ENCODE data around the gene TULP3.

Gene TULP3

DNA sequence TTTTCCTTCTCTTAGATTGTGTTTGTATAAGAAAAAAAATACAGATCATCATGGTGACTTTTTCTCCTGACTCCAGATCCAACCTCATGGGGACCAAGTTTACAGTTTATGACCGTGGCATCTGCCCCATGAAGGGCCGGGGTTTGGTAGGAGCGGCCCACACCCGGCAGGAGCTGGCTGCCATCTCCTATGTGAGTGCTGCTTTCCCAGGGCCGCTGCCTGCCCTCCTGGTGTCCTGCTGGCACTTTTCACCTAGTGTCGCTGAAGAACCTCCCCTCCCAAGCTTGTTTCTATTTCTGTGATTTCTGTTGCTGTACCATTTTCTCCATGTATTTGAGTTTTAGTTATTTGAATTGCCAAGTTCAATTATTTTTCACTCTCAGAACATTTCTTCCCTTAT lies 43.7 kb downstream of the TULP3 start:
- peak in 1 of 14 donors; percentile 64 for DNase-seq

DNA sequence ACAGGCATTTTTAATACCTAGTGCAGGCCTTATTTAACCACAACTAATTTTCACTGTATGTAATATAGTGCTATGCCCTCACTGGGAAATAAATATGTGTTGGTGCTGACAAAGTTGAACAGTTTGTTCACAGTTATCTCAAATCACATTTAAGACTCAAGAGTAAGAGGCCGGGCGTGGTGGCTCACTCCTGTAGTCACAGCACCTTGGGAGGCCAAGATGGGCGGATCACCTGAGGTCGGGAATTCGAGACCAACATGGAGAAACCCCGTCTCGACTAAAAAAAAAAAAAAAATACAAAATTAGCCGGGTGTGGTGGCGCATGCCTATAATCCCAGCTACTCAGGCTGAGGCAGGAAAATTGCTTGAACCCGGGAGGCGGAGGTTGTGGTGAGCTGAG lies 45.6 kb downstream of the TULP3 start:
- DNase-seq = no peak

DNA sequence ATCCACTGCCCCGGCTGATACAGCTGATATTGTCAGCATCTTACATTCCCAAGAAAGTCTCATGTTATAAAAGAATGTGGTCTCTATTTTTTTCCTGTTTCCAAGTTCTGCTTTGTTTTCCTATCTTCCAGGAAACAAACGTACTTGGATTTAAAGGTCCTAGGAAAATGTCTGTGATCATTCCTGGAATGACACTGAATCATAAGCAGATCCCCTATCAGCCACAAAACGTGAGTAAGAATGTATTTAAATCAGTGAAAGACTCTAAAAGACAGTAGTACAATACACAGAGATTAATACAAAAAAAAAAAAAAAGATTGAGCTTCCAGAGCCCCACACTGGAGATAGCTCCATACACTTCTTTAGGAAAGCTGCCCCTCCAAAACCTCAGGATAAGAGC lies 46.8 kb downstream of the TULP3 start:
- no peak for DNase-seq

DNA sequence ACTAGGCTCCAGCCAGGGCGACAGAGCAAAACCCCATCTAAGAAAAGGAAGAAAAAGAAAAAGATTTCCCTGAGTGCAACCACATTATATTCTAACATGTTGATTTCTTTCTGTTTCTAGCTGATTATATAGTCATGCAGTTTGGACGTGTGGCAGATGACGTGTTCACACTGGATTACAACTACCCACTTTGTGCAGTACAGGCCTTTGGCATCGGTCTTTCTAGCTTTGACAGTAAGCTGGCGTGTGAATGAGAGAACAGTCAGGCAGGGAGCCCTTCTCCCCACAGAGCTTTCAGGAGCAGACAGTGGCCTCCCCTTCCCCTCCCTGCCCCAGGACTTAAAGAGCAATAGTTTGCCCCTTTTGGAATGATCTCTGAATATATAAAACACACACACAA lies 48.5 kb downstream of the TULP3 start:
- DNase-seq = no peak

DNA sequence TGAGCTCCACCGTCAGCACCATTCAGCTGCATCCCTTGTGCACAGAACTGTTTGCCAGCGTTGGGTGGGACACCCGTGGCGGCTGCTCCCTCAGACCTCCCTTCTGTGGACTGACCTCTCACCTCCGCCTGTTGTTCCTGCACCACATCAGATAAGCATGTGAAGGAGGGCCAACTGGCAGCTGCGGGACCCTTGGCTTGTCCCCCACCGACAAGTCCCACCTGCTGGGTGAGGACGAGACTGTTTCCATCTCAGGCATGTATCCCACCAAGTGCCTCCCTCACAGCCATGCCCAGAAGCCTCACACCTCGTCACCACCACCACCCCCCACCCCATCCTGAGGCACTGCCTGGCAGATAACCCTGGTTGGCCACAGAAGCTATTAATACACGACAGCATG lies 49.9 kb downstream of the TULP3 start:
- peak in 1 of 14 donors; percentile 59 for DNase-seq

DNA sequence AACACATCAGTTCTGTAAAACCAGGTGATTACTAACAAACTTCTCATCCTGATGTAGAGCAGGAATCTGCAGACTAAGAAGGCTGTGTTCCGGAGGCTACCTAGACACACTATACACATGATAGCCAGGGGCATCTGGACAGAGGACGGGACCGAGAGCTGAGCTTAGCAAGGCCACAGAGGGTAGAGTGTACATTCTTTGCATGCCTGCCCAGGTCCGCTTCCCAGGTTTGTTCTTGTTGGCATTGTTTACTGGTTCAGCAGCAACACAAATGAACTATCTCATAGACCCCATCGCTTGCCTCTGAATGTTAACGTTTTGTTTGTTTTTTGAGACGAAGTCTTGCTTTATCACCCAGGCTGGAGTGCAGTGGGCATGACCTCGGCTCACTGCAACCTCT lies 50.8 kb downstream of the TULP3 start:
- DNase-seq = no peak

DNA sequence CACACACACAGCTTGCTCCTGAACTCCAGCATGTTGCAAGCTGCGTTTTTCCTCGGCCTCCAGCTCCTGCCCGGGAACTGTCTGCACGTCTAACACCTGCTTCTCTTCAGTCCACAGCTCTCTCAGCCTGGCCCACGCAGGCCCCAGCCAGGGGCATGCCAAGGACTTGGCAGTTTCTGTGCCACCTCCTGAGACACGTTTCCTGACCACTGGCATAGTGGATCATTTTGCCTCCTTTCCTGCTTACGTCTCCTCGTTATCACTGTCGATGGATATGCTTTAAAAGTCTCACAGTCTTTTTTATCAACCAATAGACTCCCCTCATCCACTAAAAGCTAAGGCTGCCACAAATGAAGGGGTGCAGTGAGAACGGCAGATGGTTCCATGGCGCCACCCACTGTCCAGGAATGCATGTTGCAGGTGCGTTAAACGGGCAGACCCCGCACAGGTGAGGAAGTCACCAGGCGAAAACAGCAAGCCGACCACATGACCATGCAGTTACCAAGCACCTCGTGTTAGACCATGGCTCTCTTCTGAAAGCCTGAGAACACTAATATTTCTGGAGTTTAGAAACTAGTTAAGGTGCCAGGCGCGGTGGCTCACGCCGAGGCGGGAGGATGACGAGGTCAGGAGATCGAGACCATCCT lies 53.8 kb downstream of the TULP3 start:
- DNase-seq = peak in 6 of 14 donors; percentile 7 to 90 (median 21)

DNA sequence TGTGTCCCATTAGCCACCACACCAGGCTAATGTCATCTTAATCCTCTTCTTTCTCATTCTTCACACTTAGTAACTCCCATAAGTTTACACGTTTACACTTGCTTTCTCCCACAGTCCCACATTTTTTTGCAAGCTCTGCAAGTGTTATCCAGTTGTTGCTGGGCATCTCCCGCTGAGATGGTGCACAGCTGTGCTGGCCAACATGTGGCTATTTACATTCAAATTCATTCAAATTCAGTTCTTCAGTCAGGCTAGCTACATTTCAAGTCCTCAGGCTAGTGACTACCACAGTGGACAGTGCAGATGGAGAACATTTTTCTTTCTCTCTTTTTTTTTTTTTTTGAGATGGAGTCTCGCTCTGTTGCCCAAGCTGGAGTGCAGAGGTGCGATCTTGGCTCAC lies 58.7 kb downstream of the TULP3 start:
- DNase-seq = no peak

DNA sequence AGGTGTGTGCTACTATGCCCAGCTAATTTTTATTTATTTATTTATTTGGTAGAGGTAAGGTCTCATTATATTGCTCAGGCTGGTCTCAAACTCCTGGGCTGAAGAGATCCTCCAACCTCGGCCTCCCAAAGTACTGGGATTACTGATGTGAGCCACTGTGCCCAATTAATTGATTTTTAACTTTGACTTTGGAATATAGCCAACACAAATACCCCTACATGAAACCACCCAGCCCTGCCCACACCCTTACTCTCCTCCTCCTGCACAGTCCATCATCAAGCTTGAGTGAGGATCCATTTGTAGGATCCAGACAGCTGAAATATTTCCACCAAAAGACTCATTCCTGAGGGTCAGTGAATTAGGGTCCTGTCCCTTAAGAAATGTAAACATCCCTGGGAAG lies 65.2 kb downstream of the TULP3 start:
- no peak for DNase-seq

DNA sequence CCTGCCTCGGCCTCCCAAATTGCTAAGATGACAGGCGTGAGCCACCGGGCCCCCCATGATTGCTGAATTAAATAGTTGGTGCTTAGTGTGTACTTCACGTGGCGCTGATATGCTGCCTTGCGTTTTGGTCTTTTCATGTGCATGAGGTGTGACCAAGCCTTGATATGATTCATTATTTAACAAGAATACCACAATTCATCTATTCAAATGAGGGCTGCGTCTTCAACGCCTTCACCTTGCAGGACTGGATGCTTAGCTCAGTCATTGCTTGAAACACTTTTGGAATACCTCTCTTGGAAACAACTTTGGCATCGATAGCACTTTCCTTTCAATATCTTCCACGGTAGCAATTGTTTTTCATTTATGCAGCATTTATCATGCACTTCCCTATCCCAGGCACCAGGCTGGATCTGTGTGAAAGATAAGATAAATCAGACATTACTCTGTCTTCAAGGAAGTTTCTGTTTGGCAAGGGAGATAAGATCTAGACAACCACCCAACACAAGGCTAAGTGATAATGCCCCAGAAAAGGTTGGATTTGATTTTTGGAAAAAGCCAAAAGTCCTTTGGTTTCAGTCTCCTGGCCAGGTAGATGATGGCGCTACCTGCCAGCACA lies 67.2 kb downstream of the TULP3 start:
- DNase-seq = no peak

DNA sequence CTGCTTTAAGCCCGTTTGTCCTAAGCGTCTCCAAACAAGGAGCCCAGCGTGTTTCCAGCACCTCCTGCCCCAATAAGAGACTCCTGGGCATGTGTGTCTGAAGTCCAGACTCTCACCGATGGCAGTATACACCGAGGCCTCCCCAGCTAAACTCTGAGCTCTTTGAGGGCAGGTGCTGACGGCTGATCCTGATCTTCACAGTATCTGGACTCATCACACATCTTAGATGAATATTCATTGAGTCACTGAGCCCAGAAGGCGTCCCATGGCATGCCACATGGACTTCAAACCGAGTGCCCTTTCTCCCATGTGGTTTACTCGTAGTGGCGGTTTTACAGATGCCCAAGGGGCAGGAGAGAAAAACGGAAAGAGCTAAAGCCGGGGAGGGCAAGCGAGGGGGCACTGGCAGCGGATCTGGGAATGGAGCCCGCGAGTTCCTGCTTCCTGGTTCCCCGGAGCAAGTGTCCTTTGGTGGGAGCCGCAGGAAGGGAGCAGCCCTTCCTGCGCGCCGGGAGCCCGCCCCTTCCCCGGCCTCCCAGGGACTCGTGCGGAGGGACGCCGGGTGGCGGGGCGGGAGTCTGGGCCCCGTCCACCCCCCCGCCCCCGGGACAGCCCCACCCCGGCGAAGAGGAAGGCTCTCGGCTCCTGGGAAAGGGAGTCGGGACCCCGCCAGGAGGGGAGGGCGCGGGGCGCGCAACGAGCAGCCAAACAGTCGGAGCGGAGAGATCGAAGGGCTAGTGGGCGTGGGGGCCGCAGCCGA lies 67.9 kb downstream of the TULP3 start:
- no peak for DNase-seq

DNA sequence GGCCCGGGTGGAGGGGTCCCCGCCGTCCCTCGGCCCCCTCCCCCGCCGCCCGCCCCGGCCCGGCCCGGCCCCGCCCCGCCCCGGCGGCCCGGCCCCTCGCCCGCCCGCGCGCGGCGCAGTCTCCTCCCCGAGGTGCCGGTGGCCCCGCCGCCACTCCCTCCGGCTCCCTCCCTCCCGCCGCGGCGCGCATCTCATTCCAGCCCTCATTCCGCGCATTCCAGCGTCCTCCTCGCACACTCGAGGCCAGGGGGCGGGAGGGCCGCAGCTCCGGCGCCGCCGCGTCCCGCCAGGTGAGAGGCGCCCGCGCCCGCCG lies 68.5 kb downstream of the TULP3 start, which contains the start of gene TEAD4:
TEAD4 (plus strand) TSS at position 206 of the 313 bp plus-strand sequence.
- DNase-seq = no peak

DNA sequence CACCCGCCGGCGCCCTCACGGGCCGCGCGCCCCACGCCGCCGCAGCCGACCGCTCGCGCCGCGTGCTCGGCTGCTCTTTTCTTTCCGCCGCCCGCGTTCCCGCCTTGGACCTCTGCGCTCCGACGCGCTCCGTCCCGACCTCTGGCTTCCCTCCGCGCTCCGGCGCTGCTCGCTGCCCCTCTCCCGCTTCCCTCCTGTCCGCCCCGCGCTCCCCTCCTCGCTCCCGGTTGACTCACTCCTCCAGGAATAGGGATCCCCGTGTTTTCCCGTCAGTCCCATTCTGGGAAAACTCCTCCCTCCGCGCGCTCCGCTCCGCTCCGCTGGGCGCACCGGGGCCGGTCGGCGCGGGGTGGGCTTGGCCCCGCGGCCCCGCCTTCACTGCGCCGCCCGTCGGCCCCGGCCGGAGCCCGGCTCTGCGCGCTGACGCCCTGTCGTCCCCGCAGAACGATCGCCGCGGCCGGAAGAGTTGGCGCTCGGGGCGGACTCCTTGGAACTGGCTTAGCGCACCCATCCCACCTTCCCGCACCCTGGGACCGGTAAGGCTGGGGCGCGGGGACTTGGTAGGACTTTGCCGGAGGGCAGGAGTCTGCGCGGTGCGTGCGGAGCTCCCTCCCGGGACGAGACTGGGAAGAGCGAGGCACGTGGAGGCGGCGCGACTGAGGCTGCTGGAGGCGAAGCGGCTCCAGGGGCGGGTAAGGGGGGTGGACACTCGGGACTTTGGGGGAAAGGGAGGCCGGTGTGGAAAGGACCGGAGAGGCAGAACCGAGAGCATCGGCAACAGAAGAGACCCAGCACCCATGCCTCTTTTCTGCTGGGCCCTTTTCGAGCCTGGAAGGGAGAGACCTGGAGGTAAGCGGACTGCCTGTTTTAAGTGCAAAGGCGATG lies 69.1 kb downstream of the TULP3 start:
- peak in 2 of 14 donors; percentile 38 to 45 for DNase-seq

DNA sequence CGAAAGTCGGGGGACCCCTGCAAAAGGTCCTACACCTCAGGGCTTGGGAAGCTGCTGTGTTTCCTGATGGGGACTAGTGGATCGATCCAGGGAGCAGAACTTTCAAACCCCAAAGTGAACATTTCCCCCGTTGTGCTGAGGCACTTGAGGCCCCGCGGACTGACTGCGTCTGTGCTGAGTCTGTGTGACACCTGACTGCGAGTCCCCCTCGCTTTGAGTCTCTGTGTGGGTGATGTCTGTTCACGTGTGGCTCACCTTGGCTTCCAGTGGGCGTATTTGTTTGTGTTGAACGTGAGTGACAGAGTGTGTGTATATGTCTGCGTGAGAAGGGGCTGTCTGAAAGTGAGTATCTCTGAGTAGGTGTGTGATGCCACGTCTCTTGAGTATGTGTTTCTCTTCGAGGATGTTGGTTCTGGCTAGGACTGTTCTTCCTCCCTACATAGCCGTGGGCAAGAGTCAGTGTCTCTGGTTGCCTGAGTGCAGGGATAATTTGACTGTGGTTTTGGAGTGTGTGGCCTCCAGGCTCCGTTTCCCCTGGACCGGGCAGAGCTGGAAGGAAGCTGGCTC lies 69.8 kb downstream of the TULP3 start:
- DNase-seq = no peak

DNA sequence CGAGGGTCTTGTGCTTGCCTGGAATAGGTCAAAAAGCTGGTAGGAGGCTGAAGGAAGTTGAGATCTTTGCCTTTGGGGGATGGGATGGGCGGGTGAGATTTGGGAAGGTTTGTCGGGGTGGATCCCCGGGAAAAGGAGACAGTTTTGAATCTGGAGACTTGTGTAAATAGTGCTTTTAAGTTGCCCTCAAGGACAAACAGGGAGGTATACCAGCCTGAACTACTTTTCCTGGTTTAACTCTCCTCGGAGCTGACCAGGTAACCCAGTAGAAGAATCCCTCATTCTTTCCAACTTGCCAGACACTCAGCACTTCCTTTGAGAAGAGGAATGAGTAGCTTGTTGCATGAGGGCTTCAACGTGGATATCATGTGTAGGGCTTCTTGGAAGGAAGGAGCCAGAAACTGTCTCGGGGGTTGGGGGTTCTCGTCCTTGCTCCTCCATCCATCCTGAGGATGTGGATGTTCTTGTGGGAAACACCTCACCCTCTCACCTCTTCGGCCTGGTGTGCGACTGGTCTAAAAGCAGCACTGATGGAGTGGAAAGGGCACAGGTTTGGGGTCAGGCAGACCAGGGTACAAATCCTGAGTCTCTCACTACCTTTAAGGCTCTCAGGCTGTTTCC lies 70.4 kb downstream of the TULP3 start:
- DNase-seq = no peak

DNA sequence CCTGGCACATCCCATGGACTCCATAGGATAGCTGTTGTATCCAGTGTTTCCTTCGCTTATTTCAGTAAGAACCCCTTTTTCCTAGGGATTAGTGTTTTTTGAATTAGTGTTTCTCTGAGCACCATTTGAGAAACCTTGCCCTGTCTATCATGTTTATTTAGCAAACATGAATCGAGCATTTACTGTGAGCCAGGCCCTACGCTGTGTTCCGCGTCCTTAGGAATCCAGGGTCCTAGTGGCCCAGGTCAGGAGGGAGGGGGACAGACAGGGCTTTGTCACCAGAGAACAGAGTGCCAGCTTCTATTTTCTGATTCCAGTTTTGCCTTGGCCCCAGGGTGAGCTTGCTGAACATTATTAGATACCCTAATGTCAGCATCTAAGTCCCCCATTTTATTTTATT lies 71.0 kb downstream of the TULP3 start:
- no peak for DNase-seq

DNA sequence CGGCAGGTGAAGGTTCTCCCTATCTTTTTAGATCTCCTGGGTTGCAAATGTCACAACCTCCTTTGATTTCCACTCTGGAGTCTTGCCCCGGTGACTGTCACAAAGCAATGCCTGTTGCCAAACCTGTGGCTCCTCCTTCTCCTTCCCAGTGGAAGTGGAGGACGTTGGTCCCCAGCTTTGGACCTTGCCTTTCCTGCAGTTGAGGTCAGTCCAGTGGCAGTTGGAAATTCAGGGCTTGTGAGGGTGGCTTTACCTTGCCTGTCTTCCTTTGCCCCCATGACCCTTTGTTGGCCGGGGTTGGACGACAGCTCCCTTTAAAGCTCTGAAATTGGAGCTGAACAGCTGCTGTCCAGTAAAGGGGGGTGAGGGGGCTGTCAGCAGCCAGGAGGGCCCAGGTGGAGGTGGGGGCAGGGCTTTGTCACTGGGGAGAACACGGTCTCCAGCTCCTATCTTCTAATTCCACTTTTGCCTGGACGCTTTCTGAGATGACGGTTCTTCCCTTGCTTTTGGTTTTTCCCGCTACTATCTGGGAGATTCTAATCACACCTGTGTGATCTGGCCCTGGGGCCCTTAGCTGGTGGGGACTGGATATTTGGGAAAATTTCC lies 72.6 kb downstream of the TULP3 start:
- DNase-seq = no peak

DNA sequence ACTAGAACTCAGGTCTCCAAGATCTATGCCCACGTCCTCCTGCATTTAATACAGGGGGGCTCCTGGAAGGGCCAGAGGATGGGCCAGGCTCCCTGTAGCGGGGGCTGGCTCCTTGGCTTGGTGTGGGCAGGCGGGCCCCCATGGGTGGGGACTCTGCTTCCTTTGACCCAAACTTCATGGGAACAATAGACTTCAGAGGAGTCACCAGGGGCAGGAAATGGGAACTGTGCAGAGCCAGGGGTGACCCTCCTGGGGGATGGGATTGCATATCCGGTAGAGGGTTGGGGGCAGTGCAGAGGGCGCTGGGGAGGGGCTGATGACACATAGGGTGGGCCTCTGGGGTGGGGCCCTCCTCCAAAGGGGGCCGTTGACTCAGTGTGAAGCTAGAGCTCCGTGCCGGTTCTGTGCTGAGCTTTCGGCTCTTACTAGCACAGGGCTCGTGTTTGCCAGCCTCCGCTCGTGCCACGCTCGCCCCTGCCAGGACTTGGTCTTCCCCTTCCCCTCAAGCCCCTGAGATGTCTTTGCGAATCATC lies 73.1 kb downstream of the TULP3 start:
- DNase-seq = no peak

DNA sequence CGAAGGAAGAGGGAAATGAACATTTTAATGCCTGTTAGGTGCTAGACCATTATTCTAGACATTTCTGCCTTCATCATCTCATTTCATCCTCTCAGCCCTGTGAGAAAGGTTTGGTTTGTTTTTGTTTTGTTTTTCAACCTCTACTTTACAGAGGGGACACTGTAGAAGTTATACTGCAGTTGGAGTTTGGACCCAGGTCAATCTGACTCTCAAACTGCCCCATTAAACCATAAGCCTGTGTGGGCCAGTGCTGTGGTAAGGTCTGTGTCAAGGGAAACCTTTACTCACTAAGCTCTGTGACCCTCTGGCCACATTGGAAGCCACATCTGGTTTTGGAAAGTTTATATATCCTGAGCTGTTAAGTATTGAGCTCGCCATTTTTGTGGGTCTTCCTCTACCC lies 77.0 kb downstream of the TULP3 start:
- no peak for DNase-seq

DNA sequence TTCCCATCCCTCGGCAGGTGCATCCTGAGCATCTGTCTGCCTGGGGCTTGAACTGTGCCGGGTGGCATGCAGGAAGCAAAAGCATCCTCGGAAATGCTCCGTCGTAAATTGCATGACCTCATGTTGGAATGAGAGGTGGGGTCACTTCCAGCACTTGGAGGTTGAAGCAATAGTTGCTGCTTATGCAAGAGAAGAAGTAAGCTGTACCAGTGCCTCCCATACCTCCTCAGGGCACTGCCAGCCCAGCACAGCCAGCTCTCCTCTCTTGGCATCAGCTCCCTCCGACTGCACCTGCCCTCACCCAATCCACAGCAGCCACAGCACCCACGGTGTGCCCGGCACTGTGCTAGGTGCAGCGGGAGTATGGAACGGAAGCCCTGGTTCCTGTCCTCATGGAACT lies 80.1 kb downstream of the TULP3 start:
- DNase-seq = no peak

DNA sequence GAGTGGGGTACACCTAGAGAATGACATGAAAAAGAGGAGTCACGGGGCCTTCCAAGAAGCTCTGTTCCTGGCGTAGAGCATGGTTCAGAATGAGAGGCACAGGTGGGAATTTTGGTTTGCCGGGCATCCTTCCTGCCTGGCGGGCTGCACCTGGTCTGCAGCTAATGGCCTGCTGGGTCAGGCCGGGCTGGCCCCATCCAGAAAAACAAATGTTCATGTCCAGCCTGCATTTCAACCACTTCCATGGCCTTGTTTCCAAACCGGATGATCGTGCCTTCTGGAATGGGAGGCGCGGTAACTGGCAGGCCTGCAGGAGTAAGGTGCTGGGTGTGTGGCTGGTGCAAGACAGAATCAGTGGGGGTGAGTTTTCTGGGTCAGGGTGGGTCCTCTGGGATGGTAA lies 82.9 kb downstream of the TULP3 start:
- peak in 1 of 14 donors; percentile 78 for DNase-seq

All from C1 segment of cervical spinal cord (tissue), 14 donors.